GM21529 (cell line): ENCODE data around the gene SEC31B.

ENCODE experiments used
- ATAC-seq: cut with Tn5 transposase; IDR thresholded peaks from one replicate; pipeline ENCODE4 v1.9.1; 2021; ENCODE audit not compliant: unreplicated experiment

SEC31B gene

DNA sequence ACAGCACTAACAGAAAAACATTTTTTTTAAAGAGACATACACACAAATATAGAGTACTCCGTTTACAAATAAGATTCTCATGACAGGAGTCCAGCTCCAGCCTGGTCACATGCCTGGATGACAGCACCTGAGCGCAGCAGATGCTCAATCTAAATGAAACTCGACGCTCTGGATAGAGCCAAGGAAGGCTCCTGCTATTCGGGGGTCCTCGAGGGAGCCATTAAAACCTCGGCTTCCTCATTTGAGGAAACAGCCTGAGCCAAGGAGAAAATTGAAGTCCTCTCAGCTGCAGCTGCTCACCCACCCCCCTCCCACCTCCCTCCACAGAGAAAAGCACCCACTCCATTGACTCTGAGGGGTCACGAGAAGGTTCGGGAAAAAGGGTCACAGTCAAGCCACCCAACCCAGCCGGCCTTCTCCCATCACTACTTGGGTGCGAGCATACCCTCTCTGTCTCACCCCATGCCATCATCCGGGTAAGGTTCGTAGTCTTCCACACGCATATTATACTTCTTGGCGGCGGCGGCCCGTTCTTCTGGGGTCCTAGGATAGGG lies 9.3 kb upstream of the SEC31B start:
- no peak for ATAC-seq

DNA sequence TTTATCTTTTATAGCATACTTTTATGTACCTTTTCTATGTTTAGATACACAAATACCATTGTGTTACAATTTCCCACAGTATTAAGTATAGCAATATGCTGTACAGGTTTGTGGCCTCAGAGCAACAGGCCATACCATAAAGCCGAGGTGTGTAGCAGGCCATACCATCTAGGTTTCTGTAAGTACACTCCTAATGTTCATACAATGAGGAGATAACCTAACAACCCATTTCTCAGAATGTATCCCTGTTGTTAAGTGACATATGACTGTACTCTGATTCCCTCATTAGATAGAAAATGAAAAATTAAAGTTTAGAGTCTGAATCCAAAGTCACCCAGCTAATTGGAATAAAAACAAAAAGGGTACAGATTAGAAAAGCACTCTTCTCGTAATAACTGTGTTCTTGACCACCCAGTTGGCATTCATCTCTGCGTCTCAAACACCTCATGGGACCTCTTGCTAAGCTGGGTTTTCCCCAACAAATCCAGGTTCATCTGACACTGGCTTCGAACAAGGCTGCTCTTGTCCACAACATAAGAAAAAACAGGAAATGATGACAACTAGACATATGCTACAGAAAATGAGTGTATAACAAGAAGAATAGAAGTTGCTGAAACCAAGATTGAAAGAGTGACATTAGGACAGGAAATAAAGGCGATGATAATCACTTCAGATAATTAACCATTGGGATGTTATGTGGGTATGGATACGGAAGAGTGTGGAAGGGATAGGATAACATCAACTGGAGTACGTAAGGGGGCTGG lies 8.6 kb upstream of the SEC31B start:
- no peak for ATAC-seq

DNA sequence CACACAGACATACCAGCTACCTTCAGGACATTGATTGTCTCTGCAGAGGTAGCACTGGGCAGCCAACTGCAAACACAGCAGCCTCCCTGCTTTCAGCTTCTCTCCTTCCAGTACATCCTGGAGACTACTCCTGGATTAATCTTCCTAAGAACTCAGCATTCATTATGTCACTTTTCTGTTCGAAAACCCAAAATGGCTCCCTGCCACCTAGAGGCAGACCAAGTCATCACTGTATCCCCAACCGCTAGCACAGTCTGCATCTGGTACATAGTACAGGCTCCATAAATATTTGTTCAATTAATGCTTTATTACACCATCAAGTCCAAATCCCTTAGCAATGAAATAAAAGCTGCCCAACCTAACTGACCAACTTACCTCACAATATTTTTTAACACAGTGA lies 5.0 kb upstream of the SEC31B start:
- no peak for ATAC-seq

DNA sequence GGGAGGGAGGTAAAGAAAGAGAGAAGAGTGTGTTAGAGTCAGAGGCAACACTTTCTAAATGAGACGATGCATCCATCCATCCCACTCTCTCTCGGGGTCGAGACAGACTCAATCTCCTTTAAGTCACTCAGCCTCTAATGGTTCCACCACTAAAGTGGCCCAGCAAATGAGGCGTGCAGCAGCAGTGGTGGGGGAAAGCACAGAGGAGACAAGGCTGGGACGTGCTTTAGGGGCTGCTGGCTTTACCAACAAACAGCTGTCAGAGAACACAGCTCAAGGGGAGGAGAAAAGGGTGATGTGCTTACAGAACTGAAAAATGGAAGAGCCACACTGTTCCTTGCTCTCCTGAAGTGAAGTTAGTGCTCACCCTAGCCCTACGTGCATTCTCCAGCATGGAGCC lies 4.5 kb upstream of the SEC31B start:
- ATAC-seq = no peak

DNA sequence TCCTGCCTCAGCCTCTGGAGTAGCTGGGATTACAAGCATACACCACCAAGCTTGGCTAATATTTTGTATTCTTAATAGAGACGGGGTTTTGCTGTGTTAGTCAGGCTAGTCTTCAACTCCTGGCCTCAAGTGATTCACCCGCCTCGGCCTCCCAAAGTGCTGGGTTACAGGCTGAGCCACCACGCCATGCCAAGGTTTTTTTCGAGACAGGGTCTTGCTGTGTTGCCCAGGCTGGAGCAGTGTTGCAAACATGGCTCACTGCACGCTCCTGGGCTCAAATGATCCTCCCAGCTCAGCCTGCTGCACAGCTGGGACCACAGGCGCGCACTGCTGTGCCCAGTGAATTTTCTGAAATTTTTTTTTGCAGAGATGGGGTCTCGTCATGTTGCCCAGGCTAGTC lies 3.3 kb upstream of the SEC31B start:
- ATAC-seq = no peak

DNA sequence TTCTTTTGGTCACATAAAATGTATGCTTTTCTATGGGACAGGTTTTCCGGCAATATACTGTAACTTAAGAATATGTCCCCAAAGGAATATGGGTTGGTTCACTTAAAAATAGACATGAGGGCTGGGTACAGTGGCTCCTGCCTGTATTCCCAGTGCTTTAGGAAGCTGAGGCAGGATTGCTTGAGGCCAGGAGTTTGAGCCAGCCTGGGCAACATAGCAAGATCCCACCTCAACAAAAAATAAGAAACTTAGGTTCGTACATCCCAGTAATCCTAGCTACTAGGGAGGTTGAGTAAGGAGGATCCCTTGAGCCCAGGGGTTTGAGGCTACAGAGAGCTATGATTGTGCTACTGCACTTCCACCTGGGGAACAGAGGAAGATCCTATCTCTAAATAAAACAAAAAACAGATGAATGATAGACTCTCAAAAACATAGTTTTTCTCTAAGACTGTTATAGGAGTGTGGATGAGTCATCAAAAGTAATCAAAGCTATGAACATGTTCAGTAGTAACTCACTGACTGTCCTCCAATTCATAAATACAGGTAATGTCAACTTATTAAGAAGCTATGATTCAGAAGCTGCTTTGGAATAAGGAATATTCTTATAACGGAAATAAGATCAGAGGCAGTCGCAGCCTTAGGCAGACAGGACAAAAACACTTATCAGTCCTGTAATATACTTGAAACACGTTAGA lies 2.6 kb upstream of the SEC31B start:
- ATAC-seq = no peak

DNA sequence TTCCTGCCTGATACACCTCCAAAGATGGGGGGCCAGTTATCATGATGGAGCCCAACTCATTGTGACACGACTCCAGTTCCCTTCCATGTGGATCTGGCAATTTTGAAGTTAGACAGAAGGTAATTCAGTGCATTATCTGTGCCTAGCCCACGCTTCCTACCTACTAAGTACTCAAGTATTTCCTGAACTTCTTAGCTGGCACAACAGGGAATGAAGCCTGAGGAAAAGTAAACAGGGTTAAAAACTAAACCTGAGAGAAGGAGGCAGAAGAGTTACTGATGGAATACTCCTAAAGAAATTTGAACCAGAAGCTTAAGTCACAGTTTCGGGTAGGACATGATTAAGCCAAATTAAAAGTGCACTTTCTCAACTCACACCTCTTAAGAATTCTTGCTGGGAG lies 1.1 kb upstream of the SEC31B start:
- ATAC-seq = no peak

DNA sequence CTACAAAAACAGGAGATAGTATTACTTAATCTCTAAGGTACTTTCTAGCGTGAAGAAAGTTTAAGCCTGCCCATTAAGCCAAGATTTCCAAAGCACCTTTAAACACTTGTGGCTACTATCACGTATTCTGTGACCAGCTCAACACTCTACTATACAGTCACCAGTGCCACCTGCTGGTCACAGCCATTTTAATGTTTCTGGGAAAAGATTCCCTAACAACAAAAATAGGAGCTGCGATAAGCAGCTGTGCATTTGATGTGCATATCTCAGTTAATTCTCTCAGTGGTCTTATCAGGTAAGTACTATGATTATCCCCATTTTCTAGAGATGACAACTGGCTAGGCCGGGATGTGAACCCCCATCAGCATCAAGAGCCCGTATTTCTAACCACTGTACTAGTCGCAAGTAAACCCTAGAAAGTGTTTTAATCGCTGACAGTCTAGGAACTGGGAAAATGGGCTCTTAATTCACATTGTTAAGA lies 860 bp downstream of the SEC31B start:
- no peak for ATAC-seq

DNA sequence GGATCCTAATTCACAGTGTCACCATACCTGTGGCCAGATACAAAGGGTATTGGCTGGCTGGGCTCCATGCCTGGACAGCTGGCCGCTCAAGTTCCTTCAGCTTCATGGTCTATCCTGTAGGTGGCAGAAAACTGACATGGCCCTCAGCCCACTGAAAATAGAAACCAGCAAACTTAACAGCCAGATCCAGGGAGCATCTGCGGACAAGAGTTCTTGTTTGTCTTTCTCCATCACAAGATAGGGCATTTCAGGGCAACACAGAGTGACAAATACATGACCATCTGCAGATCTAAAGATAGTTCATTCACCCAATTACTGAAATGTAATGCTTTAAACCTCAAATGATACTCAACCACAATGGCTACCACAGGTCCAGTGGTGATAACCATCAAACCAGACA lies 2.8 kb downstream of the SEC31B start:
- no peak for ATAC-seq

DNA sequence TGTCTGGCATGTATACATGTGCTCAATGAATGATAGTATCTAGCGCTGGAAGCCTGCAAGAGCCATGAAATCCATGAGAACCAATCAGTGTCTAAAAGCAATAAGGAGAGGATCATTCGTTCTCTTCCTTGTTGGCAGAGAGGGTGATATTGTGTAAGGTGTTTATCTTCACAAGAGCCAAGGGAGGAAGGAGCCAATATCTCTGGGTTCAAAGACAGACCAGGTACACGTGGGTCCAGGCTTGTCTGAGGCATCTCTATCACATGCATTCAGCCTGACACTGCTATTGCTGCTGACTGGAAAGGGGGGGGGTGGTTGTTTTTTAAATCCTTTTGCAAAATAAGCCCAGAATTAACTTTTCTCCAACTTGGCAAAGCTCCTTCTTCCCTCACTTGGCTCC lies 4.0 kb downstream of the SEC31B start:
- no peak for ATAC-seq

DNA sequence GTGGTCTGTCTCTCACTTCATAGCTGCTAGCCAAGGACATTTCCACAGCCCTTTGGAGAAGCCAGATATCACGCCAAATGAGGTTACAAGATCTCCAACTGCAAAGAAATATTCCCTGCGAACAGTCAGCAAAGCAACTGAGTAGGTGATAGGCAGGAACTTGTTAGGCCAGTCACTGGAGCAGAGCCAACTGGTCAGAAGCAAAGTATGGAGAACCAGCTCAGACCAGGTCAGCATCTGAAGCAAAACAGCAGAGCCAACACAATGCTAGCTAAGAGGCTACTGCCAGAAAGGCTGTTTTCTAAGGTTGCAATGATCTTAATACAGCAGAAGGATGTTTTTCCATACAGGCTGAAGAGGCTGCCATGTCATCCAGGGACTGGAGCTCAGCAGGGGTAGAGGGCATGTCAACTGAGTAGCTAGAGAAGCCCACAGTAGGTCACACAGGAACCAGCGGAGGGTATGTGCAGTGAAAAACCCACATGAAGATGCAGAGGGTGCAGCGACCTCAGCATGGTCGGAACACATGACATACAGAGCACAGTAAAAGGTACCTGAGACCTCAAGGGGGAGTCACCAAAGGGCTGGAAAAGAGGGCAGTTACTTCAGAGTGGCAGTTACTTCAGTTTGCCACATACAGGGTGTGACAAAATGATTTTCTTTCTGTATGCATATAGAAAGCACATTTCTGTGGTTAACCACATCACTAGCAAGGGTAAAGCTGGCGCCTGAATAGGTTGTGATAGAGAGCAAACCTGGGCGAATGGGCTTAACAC lies 8.9 kb downstream of the SEC31B start:
- ATAC-seq = no peak

DNA sequence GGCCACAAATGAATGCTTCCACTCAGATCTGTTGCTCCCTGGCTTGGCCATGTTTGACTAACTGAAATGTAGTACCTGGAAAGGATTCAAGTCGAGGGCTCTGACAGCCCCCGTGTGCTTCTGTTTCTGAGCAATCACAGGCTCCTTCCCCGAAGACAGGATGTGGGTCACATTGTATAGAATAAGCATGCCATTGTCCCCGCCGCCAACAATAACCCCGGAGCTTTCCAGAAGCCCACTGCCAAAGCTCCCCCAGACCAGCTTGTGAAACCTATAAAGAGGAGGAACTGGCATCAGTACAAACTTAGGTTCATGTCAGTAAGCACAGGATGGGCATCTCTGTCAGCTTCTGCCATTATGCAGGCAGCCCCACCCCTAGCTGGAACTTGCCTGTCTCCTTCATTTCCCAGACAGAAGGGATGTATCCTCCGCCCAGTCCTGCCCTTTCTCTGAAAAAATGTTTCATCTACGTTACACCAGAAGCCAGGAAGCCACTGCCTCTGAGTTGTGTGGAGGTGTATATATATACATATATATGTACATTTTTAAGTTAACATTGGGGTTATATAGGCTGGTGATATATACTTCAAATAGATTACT lies 10.3 kb downstream of the SEC31B start:
- ATAC-seq = no peak

DNA sequence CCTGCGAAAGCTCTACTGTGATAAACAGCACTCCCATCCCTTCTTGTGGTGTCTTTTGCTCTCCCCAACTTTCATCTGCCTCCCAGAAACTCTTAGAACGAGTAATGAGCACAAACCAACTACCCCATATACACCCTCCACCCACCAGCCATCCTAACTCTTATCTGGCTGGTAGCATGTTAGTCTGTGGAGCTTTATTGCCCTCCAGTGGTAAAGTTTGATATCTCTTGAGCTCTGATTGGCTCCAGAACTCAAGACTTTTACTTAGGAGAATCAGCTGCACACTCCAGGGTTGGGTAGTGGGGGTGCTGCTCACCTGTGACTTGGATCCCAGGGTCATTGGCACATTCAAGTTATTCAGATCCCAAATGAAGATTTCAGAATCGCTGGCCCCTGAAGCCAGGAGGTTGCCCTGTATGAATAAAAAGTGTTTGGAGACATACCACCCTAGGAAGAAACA lies 10.9 kb downstream of the SEC31B start:
- ATAC-seq = no peak

DNA sequence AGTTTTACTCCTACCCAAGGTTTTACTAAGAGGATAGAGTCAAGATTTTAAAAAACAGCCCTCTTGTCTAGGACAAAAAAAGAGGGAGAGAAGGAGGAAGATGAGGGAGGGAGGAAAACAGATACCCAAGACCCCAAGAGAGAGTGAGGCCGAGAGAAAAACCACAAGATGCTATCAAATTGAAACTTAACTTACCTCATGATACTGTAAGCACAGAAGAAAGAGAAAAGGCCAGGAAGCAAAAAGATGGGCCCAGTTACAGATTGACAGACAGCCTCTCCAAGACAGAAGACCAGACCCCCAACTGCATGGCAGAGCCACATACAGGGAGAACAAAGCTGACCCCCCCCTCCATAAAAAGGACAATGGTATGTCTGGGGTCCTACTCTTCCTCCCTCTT lies 11.4 kb downstream of the SEC31B start:
- ATAC-seq = no peak

DNA sequence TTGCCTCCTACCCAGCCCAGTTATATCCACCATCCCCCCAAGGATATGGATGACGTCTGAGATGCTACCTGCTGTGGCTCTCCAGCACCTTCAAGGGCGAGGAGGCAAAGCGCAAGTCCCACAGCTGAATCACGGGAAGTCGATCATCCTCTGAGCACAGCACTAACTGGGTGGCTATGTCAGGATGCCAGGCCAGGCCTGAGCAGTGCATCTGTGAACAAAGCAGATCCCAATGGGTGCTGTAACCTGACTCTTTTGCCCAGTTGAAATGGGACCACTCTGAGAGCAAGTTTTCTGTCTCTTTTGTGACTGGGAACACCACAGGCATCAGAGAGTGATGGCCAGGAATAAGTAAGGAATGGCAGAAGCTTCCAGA lies 12.3 kb downstream of the SEC31B start:
- no peak for ATAC-seq

DNA sequence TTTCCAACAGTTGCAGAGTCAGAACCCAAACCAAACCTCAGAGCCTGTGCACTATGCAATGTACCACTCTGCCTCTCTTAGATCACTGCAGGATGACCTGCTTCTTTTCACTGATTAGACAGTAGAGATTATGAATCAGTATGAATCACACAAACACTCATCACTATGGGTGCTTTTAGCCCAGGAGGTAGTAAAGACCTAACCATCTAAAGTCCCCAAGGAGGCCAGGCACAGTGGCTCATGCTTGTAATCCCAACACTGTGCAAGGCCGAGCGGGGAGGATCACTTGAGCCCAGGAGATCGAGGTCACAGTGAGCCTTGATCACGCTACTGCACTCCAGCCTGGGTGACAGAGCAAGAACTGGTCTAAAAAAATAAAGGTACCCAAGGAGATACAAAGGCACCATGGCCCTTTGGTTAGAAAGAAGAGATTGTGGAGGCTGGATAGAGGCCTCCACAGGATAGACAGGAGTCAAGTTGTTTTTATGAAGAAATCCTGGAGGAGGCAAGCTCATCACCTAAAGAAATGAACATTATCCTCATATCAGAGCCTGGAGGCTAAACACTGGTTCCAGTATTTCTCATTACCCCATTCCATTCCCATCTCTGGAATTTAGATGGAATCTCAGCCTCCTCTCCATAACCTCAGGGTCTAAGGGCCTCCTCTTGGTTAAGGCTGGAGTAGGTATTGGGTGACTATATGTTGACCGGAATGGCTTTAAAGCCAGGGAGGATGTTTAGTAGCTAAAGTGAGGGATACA lies 12.9 kb downstream of the SEC31B start:
- no peak for ATAC-seq

DNA sequence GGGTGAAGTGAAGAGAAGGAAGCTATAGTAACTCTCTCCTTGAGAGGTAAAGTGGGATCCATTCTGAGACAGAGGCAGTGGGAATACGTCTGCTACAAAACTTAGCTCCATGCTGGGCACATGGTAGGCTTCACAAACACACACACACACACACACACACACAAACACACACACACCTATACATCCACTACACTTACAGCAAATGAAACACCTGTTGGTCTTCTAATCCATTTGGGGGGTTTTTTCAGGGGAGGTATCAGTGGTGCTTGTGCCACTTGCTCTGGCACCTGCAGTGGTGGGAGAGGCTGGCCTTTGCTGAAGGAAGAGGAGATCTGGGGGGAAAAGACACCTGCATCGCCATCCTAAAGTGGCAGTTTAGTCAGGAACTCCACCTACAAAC lies 14.5 kb downstream of the SEC31B start:
- ATAC-seq = no peak

DNA sequence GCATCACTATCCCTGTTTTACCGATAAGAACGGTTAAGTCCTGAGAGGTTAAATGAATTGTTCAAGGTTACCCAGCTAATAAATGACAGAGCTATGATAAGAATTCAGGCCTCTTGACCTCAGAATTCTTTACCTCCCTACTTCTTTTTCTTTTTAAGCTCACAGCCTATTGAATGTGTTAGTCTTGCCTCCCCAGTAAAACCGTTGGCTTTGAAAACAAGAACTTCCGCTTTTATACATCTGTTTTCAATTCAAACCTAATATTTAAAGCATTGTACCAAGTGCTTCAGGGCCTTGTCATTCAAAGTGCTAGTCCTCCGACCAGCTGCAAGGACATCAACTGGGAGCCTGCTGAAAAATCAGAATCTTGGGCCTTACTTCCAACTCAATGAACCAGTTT lies 15.6 kb downstream of the SEC31B start:
- ATAC-seq = no peak

DNA sequence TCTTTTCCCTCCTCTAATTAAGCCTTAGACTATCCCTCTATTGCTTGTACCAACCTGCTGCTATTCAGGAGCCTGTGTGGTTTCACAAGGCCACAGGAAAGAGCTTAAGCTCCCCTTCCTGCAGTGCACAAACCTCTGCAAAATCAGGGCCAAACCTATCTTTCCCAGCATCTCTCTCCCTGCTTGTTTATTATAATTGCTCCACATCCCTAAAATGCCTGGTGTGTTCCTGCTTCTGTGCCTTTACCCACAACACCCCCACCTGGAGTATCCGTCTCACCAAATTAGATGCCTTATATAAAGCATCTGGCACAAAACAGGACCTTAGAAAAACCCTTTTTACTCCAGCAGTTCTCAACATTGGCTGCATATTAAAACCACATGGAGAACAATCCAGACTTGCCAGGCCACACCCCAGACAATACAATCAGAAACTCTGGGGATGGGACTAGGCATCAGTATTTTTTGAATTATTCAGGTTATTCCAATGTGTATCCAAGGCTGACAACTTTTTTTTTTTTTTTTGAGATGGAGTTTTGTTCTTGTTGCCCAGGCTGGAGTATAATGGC lies 16.7 kb downstream of the SEC31B start:
- no peak for ATAC-seq

DNA sequence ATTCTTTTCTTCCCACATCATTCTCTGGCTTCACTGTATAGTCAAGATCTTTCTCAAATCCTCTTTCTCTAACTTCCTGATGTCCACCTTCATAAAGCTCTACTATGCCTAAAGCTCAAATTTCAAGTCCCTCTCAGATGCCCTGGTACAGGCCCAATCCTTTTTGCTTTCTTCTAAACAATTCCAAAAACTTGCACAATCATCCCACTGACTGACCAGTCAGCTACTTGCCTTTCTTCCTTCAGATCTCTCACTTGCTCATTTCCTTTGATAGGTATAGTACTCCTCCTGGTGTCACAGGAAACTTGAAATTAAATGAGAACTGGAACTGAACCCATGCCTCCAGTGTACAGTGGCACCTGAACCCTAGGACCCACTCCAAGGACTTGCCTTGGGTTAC lies 18.2 kb downstream of the SEC31B start:
- no peak for ATAC-seq
